ENCODE measurements around the gene STOX1.
"Not testable (repeated sequence)": the region's sequence is repeated elsewhere in the genome, so short reads cannot be mapped to it uniquely, and the experiment has no call there.

The STOX1 gene

DNA sequence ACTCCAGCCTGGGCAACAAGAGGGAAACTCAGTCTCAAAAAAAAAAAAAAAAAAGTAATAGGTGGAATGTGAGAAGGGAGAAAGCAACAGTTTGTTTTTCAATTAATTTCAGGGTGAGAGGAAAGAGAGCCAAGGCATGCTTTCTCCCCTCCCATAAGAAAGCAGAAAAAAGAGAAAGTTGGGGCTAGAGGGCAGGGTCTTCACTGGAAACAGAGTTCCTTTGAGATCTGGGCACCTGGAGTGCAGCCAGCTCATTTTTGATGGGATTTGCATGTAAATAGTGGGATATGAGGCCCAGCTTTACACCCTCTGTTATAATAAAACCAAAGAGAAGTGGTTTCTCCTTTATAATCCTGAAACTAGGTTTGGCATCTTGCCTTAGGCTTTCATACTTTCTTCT, 13.8 kb upstream of the STOX1 start:
- TF ChIP-seq, protein P1, sequence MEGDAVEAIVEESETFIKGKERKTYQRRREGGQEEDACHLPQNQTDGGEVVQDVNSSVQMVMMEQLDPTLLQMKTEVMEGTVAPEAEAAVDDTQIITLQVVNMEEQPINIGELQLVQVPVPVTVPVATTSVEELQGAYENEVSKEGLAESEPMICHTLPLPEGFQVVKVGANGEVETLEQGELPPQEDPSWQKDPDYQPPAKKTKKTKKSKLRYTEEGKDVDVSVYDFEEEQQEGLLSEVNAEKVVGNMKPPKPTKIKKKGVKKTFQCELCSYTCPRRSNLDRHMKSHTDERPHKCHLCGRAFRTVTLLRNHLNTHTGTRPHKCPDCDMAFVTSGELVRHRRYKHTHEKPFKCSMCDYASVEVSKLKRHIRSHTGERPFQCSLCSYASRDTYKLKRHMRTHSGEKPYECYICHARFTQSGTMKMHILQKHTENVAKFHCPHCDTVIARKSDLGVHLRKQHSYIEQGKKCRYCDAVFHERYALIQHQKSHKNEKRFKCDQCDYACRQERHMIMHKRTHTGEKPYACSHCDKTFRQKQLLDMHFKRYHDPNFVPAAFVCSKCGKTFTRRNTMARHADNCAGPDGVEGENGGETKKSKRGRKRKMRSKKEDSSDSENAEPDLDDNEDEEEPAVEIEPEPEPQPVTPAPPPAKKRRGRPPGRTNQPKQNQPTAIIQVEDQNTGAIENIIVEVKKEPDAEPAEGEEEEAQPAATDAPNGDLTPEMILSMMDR (IDR thresholded peaks at IDR 0.05; ENCODE audit: insufficient read depth, low read depth, low read length, missing control alignments), result no peak
- no peak overlapping the region for H3K4me3 ChIP-seq (ENCODE audit: low read depth, low read length)
- DNase-seq (ENCODE audit: low read depth), result no peak

DNA sequence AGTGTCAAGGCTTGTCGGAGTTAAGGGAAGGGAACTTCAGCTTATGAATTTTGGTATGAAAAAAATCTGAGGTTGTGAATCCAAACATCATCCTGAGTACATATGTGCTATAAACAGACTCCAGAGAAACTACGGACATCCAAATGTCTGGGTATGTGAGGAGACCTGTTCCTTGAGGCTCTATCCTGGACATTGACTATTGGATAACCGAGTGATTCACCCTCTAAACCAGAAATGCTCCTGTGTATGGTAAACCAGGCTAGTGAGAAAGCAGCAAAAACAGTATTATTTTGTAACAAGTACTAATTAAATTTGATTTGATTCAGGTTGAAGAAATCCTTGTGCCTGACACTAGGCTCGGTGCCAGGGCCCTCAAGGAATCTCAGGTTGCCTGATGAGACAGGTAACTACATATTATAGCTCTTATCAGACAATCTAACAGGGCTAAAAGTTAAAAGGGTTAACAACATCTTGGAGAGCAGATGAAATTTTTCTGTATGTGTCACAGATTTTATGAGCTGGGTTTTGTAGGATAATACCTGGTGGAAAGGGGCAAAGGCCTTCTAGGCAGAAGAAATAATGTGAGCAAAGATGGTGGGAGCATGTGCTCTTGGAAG, 10.4 kb upstream of the STOX1 start:
- H3K4me3 ChIP-seq (ENCODE audit: low read depth, low read length), result no peak overlapping the region
- no peak for DNase-seq (ENCODE audit: low read depth)
- TF ChIP-seq, protein P1 (IDR thresholded peaks at IDR 0.05; ENCODE audit: insufficient read depth, low read depth, low read length, missing control alignments), result no peak

DNA sequence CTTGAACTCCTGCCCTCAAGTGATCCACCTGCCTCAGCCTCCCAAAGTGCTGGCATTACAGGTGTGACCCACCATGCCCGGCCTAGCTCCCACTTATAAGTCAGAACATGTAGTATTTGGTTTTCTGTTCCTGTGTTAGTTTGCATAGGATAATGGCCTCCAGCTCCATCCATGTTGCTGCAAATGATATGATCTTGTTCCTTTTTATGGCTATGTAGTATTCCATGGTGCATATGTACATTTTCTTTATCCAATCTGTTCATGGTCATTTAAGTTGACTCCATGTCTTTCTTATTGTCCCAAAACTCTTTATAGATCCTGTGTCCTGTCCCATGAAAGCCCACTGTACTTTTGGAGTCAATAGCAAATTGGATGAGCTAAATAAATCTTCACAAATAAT, 7.0 kb upstream of the STOX1 start:
- not testable (repeated sequence) for H3K4me3 ChIP-seq (ENCODE audit: low read depth, low read length); DNase-seq (ENCODE audit: low read depth)

DNA sequence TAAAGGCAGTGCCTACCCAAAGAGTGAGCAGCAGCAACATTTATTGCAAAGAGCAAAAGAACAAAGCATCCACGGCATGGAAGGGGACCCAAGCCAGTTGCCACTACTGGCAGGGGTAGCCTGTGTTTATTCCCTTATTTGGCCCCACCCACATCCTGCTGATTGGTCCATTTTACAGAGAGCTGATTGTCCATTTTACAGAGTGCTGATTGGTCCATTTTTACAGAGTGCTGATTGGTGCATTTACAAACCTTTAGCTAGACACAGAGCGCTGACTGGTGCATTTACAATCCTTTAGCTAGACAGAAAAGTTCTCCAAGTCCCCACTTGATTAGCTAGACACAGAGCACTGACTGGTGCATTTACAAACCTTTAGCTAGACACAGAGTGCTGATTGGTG, 4.7 kb upstream of the STOX1 start:
- H3K4me3 ChIP-seq (ENCODE audit: low read depth, low read length); DNase-seq (ENCODE audit: low read depth): not testable (repeated sequence)

DNA sequence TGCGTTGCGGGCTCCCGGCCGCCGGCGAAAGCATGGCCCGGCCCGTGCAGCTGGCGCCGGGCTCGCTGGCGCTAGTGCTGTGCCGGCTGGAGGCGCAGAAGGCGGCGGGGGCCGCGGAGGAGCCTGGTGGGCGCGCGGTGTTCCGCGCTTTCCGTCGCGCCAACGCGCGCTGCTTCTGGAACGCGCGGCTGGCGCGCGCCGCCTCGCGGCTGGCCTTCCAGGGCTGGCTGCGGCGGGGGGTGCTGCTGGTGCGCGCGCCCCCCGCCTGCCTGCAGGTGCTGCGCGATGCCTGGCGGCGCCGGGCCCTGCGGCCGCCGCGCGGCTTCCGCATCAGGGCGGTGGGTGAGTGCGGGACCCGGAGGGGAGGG, 245 bp downstream of the STOX1 start:
- H3K4me3 ChIP-seq (ENCODE audit: low read depth, low read length); DNase-seq (ENCODE audit: low read depth): not testable (repeated sequence)

DNA sequence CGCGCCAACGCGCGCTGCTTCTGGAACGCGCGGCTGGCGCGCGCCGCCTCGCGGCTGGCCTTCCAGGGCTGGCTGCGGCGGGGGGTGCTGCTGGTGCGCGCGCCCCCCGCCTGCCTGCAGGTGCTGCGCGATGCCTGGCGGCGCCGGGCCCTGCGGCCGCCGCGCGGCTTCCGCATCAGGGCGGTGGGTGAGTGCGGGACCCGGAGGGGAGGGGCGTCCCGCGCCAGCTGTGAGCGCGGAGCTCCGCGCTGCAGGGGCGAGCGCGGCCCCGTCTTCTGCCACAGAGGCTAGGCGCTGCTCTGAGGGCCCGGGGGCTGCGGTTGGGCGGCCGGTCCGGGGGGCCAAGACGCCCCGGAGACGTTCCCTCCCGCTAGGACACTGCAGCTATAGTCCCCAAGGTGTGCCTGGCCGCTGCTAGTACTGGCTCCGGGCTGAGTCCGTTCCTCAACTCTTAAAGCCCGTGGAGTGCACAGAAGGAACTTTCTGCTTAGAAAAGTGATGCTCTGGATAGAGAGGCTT, 811 bp downstream of the STOX1 start:
- H3K4me3 ChIP-seq (ENCODE audit: low read depth, low read length), result not testable (repeated sequence)
- peak; percentile 21 for DNase-seq (ENCODE audit: low read depth)

DNA sequence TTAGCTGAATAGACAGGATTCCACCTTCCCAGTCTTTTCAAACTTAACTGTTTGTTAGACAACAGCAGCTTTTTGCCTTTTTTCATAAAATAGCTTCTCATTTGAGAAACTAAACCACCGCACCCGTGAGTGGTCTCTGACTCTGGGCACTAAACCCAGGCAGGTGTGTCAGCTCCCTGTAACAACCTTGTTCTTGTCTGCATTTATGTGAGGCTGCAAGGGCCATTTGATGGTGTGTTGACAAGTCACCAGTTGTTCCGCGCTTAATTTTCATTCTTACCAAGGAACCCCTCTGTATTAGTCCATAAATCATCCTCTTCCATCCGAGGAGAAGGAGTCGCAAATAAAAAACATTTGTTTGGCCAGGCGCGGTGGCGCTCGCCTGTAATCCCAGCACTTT, 1.5 kb downstream of the STOX1 start:
- TF ChIP-seq, protein P1 (IDR thresholded peaks at IDR 0.05; ENCODE audit: insufficient read depth, low read depth, low read length, missing control alignments), result no peak
- H3K4me3 ChIP-seq (ENCODE audit: low read depth, low read length), result no peak overlapping the region
- no peak for DNase-seq (ENCODE audit: low read depth)

DNA sequence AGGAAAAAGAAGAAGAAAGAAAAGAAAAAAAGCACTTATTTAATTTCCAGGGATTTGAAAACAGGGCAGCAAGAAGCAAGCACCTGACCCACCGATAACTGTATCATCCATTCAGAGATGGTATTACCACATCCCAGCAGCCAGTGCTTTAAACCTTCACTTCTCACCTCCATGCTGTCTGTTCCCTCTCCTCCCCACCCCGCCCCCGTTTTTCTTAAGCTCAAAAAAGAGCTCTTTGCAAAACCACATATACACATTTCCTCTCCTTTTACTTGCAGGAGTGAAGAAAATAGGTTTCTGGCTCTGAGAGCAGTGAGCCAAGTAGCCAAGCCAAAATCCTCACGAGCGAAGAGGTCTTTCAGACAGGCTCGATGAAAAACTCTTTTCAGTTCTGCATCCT, 2.2 kb downstream of the STOX1 start:
- H3K4me3 ChIP-seq (ENCODE audit: low read depth, low read length), result no peak overlapping the region
- TF ChIP-seq, protein P1 (IDR thresholded peaks at IDR 0.05; ENCODE audit: insufficient read depth, low read depth, low read length, missing control alignments), result no peak
- DNase-seq (ENCODE audit: low read depth), result no peak

DNA sequence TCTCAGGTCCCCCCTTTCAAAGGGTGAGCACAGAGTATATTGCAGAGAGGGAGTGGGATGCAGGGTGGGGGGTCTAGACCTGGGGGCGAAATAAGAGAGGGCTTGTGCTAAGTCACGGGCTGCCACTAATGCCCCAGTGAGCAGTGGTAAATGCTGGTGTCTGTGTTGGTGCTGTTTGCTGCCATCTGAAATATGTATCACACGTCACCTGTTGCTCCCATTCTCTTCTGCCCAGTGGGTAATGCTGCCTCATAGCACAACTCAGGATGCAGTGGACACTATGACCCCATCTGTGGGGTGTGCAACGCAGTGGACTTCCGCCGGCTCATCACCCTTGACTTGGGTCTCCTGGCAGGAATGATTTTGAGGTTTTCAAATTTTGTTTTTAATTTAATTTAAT, 2.6 kb downstream of the STOX1 start:
- H3K4me3 ChIP-seq (ENCODE audit: low read depth, low read length), result no peak overlapping the region
- no peak for DNase-seq (ENCODE audit: low read depth)
- TF ChIP-seq, protein P1 (IDR thresholded peaks at IDR 0.05; ENCODE audit: insufficient read depth, low read depth, low read length, missing control alignments), result no peak

All from GM12865 (cell line).